GM19438 (cell line): ENCODE measurements around the gene DNAJA1.
"Not testable (repeated sequence)": the region's sequence is repeated elsewhere in the genome, so short reads cannot be mapped to it uniquely, and the experiment has no call there.

Experiments
- ATAC-seq: cut with Tn5 transposase; IDR thresholded peaks from one replicate; pipeline ENCODE4 v1.9.1; 2021; ENCODE audit warnings: low read depth; ENCODE audit not compliant: unreplicated experiment

The DNAJA1 gene

DNA sequence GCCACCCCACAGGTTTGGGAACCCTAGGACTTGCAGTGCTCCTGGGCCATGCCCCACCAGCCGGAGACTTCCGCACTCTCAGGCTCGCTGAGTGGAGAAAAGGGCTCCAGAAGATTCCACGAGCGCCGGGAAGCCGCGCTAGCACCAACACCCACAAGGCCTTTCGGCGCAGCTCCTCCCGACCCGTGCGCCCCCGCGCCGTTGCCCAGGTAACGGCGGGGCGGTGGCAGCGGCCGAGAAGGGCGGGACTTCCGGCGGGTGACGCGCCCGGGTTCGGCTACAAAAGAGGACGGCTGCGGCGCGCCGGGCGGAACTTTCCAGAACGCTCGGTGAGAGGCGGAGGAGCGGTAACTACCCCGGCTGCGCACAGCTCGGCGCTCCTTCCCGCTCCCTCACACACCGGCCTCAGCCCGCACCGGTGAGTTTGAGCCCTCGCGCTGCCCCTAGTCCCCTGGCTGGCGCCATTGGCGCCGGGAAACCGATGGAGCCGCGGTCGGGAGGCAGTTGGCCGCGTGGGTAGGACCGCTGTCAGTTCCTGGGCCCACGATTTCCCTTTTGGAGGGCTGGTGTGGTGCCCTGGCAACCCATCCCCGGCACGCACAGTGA is at the start of gene DNAJA1:
DNAJA1 (plus strand) TSS at position 308 of the 606 bp plus-strand sequence. CDS start 1,212 bp downstream, outside the sequence.
- ATAC-seq: peak; percentile 85

DNA sequence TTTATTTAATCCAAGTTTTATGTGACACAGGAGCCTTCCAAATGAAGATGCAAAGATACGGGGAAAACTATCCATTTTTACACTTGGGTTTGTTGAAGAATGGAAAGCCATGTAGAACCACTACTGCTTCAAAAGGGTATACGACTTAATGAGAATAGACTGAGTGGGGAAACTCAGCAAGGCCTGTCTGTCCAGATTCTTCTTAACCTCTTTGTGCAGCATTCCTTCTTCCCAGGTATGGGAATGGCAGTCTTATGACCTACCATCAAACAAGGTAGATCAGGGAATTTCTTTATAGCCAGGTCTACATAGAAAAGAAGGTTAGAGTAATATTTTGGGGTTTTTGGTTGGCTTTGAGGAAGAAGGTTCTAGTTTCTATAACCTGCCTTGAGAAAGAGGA is 47.0 kb upstream of the DNAJA1 start:
- no peak for ATAC-seq

DNA sequence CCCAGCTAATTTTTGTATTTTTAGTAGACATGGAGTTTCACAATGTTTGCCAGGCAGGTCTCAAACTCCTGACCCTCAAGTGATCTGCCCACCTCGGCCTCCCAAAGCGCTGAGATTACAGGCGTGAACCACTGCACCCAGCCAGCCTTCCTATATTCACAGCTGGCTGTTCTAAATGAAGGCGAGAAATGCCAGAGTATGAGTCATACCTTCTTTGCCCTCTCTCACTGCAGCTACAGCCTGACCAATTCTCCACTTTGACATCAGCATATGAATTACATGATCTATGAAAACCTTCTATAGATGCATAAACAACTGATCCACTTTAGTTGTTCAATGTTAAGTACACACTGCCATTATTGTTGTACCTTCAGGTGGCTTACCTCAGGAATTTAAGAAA is 38.1 kb upstream of the DNAJA1 start:
- no peak for ATAC-seq

DNA sequence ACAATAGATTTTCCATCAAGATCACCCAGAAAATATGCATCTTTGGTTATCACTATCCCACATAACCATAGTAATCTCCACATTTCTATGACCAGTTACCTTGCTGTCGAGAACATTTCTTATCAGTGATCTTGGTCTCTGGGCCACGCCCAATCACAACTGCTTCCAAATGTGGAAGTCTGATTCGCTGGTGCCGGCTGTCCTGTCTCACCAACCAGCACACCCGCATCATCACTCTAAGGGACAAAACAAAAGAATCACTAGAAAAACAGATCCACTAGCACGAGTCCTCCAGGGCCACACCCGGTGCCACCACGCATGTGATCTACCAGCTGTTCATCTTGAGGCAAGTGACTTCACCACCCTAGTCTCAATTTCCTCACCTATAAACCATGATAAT is 35.4 kb upstream of the DNAJA1 start:
- no peak for ATAC-seq

DNA sequence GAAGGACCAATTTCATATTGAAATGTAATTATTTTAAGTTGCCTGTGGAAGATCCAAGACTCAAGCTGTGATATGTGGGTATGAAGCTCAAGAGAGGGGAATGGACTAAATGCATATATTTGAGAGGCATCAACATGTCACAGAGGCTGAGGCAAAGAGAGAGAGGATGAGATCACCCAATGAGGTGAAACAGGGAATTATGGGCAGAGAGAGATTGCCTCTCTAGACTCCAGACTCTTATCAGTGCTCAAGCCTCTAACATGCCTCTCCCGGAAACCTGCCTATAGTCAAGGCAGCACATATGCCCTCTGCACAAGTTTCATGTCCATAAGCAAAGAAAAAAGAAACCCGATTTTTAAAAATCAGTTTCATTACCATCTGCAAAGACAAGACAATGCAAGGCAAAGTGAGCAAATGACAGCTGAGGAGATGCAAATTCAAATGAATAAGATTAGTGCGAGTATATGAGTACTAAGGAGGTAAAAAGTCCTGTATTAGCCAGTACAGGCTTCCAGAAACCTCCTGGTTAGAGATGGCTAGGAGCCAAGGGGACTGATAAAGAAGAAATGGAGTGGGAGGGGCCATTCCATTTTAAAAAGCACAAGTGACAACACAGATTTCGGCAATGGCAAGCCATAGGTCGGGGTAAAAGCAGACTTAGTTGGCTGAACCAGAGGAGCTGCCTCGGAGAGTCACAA is 33.0 kb upstream of the DNAJA1 start:
- no peak for ATAC-seq

DNA sequence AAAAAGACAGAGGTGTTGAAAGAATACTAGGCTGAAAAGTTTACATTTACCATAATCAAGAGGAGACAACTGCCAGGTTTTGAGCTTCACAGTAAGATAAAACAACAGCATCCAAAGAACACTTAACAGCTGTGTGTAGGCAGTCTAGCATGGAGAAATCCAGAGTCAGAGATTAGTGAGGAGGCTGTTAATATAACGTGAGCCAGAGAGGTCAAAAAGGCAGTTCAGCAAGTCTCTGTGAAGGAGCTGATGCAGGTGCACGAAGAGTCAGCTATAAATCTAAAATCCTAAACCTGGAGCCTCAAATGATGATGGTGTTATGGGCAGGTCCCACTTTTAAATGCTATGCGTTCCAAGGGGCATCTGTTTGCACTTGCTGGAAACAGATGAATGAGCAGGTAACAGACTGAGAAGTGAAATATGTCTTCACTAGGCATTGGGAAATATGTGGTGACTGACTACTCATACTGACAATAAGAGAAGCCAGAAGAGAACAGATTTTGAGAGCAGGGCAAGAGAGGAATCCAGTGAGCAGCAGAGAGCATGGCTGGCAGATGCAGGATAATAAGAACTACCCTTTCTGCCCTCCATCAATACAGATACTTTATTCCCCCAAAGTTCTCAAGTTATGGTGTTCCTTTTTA is 32.4 kb upstream of the DNAJA1 start:
- ATAC-seq: no peak

DNA sequence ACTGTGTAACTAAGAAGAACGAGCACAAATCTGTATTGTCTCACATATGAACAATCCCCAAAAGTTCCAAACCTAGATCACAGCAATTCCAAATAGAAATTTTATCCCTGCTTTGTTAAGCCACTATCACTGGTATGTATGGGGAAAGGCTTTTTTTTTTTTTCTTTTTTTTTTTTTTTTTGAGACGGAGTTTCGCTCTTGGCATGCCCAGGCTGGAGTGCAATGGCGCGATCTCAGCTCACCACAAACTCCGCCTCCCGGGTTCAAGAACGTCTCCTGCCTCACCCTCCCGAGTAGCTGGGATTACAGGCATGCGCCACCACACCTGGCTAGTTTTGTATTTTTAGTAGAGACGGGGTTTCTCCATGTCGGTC is 24.4 kb upstream of the DNAJA1 start:
- ATAC-seq: not testable (repeated sequence)

DNA sequence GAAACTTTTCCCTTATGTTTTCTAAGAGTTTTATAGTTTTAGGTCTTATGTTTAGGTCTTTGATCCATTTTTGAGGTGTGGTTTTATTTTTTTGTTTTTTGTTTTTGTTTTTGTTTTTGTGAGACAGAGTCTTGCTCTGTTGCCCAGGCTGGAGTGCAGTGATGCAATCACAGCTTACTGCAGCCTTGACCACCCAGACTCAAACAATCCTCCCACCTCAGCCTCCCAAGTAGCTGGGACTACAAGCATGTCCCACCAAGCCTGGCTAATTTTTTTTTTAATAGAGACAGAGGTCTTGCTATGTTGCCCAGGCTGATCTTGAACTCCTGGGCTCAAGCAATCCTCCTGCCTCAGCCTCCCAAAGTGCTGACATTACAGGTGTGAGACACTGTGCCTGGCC is 19.7 kb upstream of the DNAJA1 start:
- not testable (repeated sequence) for ATAC-seq

DNA sequence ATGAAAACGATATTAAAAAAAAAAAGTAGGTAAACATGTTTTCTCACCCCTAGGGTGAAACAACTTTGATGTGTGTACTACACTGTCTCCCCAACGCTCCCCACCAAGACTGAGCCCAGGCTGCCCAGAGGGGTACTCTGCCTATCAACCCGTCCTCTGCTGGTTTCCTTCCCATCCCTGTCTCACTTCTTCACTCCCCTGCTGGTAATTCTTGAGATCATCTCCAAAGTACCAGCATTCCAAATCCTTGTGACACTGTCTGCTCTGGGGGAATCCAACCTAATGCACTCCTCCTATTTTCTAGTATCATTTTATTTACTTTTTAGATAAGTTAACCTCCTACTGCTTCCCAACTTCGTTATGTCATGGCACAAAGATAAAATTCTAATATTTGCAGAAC is 17.3 kb upstream of the DNAJA1 start:
- no peak for ATAC-seq

DNA sequence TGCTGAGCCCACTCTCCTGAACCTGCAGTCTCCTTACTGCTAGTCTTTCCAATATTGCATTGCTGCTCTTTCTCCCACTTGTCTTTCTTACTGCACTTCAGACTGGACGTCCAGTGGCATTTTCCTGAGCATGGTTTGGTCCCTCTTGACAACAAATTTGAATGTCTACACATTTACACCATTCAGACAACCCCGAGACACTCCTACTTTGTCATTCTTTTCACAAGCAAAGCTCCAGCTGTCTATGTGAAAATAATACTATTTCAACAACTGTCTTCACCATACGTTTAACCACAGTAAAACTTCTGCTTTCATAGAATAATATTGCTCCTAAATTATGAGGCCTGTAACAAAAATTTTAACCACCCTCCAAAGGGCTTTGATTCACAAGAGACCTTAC is 13.2 kb upstream of the DNAJA1 start:
- ATAC-seq: no peak

DNA sequence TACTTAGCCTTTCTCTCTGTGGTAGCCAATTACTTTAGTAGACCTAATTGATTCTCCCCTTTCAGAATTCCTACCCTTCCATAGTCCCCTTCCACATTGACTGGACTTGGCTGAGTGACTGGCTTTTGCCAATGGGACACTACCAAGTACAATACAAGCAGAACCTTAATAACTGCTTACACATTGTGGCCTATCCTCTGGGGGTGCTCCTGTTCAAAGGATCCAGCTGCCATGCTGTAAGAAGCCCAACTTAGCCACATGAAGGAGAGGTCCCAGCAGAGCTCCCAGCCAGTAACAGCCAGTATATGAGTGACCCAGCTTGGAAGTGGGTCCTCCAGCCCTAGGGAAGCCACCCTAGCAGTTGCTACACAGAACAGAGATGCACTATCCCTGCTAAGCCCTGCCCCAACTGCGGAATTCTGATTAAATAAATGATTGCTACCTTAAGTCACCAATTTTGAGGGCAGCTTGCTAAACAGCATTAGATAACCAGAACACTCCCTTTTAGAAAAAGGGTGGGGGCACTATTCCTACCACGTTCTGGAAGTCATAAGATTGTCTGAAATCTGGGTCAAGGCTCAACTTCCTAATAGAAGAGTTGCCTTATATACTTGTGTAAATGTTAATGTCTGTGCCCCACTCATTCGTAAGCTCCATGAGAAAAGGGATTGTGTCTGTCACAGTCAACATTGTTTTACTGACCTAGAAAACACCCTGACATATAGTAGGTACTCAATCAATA is 12.6 kb upstream of the DNAJA1 start:
- ATAC-seq: no peak

DNA sequence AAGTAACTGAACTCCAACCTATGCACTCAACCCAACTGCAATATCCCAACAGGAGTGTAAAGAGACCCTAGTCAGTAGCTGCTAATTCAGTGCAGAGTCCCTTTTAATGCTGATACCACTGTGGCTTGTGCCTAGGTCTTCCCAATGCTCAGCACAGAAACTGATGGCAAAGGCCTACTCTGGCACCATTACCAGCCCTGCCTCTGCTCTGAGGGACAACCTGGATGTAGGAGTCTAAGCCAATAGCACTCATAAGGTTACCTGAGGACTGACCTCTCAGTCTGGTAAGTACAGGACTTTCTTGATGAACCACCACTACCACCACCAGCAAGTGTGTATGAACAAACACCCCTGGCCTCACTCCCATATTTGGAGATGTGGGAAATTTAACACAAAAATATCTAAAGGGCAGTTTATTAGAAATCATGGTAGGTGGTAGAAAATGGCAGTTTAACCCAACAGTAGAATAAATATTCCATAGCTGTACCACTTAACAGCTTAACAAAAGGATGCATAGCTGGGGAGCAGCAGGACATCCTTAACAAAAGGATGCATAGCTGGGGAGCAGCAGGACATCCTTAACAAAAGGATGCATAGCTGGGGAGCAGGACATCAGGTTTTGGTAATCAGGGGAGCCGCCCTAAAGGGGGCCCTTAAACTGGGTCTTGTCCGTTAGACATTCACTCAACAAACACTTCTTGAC is 11.0 kb upstream of the DNAJA1 start:
- no peak for ATAC-seq

DNA sequence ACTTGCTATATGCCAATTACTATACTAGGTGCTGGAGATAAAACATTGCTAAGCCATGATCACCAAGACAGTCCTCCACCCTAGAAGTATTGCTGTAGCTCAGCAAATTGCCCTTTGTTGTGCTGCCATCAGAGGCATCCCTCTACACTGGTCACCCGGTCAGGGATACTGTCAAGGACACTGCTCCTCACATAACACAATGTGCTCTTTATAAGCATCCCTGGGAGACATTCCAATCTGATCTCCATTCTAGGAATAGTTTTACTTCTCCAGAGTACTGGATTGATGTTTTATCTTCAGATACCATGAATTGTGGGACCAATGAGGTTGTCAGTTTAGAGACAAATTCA is 10.4 kb upstream of the DNAJA1 start:
- ATAC-seq: no peak

DNA sequence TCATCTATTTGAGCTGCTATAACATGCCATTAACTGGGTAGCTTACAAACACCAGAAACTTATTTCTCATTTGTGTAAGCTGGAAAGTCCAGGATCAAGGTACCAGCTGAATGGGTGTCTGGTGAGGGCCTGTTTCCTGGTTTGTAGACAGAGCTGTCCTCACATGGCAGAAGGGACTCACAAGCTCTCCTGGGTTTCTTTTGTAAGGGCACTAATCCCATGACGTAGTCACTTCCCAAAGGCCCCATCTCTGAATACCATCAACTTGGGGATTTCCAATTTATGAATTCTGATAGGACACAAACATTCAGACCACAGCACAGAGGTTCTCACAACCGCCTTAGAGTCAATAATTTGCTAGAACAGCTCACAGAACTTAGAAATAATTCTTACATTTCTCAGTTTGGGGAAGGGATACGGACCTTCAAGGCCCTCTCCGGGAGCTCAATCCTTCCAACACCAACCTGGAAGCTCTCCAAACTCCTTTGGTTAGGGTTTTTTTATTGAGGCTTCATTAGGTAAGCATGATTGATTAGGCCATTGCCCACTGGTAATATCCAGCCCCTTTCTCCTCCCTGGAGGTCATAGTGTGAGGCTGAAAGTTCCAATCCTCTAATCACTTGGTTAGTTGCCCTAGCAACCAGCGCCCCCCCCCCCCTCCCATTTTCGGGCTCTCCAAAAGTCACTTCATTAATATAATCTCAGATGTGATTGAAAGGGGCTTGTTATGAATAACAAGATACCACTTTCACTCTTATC is 7.6 kb upstream of the DNAJA1 start:
- ATAC-seq: no peak

DNA sequence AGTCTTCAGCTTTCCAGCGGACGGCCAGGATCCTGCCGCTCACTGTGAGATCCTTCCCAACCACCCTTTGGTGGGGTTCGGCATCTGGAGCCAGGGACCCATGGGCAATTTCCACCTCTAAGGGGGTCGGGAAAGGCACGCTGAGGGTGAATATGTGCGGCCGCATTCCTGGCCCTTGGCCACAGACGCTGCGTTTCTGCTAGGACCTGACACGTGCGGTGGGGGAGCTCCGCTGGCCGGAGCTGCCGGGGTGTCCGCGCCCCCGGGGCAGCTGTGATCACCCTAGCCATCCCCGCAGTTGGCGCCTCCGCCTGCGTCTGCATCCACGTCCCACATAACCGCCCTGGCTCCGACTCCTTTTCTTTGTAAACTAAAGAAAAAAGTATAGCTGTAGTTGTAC is 5.3 kb upstream of the DNAJA1 start:
- ATAC-seq: no peak

DNA sequence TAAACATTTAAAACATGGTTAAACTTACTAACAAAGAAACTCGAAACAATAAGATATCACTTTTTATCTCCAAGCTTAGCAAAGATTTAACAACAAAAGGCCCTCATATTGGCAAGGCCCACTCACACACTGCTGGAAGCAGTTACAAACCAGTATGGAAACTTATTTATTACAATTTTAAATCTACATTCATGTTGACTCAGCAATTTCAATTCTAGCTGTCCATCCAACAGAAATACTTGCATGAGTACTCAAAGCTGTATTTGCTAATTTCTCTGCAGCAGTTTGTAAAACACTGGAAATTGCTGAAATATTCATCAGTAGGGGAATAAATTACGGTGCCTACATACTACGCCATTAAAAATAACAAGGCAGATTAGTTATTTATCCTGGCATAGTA is 2.8 kb upstream of the DNAJA1 start:
- no peak for ATAC-seq

DNA sequence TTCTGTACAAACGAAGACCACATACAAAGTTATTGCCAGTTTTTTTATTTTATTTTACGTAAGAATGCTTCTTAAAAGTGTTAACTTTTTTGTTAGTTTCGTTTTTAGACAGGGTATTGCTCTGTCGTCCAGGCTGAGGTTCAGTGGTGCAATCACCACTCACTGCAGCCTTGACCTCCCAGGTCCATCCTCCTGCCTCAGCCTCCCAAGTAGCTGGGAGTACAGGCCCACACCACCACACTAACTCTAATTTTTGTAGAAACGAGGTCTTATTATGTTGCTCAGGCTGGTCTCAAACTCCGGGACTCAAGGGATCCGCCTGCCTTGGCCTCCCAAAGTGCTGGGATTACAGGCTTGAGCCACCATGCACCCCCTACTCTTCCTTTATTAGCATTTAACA is 2.3 kb upstream of the DNAJA1 start:
- ATAC-seq: no peak

DNA sequence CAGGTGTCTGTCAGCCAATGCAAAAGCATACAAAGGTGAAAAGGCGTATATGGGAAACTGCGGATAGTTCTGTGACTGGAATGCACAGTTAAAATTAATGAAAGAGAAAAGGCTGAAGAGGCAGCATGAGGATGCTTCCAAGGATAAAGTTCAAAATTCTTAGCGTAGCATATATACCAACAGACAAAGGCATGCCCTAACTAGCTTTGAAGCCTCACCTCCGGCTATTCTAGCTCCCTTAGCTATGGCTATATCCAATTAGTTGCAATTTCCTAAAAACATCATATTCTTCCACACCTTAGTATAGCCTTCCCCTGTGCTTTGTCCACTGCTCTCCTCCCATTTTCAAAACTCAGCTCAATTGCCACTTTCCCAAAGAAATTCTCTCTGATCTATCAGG is 1.4 kb upstream of the DNAJA1 start:
- ATAC-seq: no peak

DNA sequence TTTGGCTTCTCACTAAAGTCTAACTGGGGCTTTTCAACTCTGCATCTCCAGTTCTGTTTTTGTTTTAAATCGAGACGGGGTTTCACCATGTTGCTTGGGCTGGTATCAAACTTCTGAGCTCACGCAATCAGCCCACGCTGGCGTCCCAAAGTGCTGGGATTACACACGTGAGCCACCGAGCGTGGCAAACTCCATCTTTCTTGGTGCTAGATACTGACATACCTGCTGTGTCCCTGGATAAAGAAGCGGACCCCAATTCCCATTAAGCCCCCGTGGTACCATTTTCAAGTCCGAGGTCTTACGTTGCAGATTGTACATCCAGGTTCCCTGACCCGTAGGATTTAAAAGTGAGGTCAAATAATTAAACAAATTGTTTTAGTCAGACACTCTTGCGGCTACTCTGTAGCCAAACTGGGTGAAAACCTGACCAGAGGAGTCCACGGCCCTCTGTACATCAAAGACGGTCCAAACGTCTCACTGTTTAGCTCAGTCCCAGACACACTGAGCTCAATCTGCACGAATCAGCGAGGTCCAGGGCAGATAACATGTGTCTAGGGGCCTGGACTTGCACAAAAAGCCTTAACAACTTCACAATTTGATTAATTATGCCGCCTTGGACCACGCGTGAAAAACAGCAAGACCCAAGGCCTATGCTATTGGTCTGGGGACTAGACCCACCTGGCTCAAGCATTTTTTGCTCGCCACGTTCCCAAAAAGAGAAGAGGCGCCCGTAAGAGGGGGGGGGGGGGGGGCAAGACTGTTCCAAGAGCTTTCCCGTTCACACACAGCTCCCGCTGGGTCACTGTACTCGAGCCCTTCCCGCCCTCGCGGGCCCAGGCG is 727 bp upstream of the DNAJA1 start:
- no peak for ATAC-seq
